RWPE1 (cell line): ENCODE results near the gene NELFCD.

Source experiments
- CTCF ChIA-PET: fragments of 350-600 bp; sonication (Branson Sonifier 250); formaldehyde crosslinking; extraction: SDS; loops from one replicate; lab custom pipeline; 2021; lab: Yijun Ruan, JAX
- POLR2A ChIA-PET: fragments of 400-600 bp; formaldehyde crosslinking; extraction: SDS; loops from one replicate; lab custom pipeline; 2020; ENCODE audit warnings: antibody characterized with exemption; ENCODE audit not compliant: low non-redundant PET; lab: Yijun Ruan, JAX
- DNase-seq: peaks from one replicate; pipeline ENCODE4 v3.0.0; 2012; ENCODE audit warnings: low spot score
- H3K27ac ChIP-seq: fragments of 450-650 bp; 2 replicates; pipeline ENCODE4 v1.5.1; 2017
- CTCF ChIP-seq: fragments of 450-650 bp; conservative IDR thresholded peaks from 2 replicates; pipeline ENCODE4 v1.5.1; 2017; ENCODE audit warnings: low read depth, mild to moderate bottlenecking

Gene NELFCD

GRCh38 chr20:58986968-58987517, 6.0 kb downstream of the NELFCD start:
- no peak overlapping the region for H3K27ac ChIP-seq
- CTCF ChIA-PET = no interaction called here
- no peak for DNase-seq
- TF ChIP-seq CTCF = no peak
- POLR2A ChIA-PET = no interaction called here

GRCh38 chr20:58987790-58988564, 6.9 kb downstream of the NELFCD start:
- DNase-seq = no peak
- CTCF ChIA-PET = no interaction called here

GRCh38 chr20:58988565-58988882, 7.5 kb downstream of the NELFCD start:
- ChIA-PET CTCF (no interaction called here), POLR2A (no interaction called here)
- H3K27ac ChIP-seq = 0 out of 2 replicates have a peak overlapping the region, but pooled peaks have one; percentile 1
- no peak for DNase-seq
- TF ChIP-seq CTCF = no peak

More at GRCh38 chr20:58987790-58988564, 6.9 kb downstream of the NELFCD start:
- POLR2A ChIA-PET = no interaction called here
- 0 out of 2 replicates have a peak overlapping the region, but pooled peaks have one; percentile 1 for H3K27ac ChIP-seq
- TF ChIP-seq CTCF = no peak

- ChIA-PET CTCF (interaction anchor here (0.6 kb wide), 1 partner anchor 755 kb away, joined by 9 read pairs; no protein-coding TSS in a partner anchor), POLR2A (no interaction called here)
- H3K27ac ChIP-seq = no peak overlapping the region
- DNase-seq = no peak
- TF ChIP-seq CTCF = no peak
These were observed 8.1 kb downstream of the NELFCD start for GRCh38 chr20:58989196-58989595.

GRCh38 chr20:58990651-58991445, 9.8 kb downstream of the NELFCD start:
- H3K27ac ChIP-seq = peak overlapping the region; percentile 10
- ChIA-PET CTCF (interaction anchor here (0.6 kb wide), 2 partner anchors 29 to 41 kb away, joined by 3 to 6 read pairs; partner anchors contain the start of gene ATP5F1E), POLR2A (interaction anchor here (1.0 kb wide), 1 partner anchor 38 kb away, joined by 8 read pairs; no protein-coding TSS in a partner anchor)
- DNase-seq = no peak
- TF ChIP-seq CTCF = no peak

- no peak overlapping the region for H3K27ac ChIP-seq
- no peak for DNase-seq
- no peak for TF ChIP-seq CTCF
- POLR2A ChIA-PET = no interaction called here
- CTCF ChIA-PET = interaction anchor here (0.6 kb wide), 3 partner anchors 41 to 224 kb away, joined by 3 to 5 read pairs (median 3); partner anchors contain the start of gene ATP5F1E
These were observed 10.7 kb downstream of the NELFCD start for GRCh38 chr20:58991715-58992114.
